B cell (primary cell): ENCODE results near the gene TUBGCP2.

Source experiments
- CTCF ChIP-seq: fragments of 200-600 bp; IDR thresholded peaks from one replicate; pipeline ENCODE4 v1.8.0; 2022; ENCODE audit warnings: antibody characterized with exemption, mild to moderate bottlenecking
- EZH2 ChIP-seq: IDR thresholded peaks from 2 replicates; pipeline ENCODE4 v1.6.1; 2012; ENCODE audit warnings: borderline replicate concordance, low read depth, mild to moderate bottlenecking, moderate library complexity, low read length; ENCODE audit not compliant: insufficient read depth, poor library complexity, severe bottlenecking

DNA sequence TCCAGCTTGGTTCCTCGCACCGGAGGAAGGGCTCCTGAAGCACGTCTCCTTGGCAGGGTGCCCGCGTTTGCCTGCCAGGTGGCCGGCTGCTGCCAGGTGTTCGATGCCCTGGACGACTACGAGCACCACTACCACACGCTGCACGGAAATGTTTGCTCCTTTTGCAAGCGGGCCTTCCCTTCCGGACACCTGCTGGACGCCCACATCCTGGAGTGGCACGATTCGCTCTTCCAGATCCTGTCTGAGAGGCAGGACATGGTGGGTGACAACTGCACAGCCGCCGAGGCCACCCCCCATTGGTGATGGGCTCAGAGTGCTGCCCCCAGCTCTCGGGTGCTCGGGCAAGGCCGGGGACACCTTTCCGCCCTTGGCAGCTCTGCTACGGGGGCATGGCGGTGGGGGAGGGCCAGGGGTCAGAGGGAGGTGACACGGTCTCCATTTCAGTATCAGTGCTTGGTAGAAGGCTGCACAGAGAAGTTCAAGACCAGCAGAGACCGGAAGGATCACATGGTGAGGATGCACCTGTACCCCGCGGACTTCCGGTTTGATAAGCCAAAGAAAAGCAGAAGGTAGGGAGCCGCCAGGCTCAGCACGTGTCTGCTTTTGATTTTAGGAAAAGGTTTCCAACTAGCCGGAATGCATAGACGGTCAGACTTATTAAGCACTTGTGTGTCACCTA lies 1.2 kb upstream of the TUBGCP2 start:
- TF ChIP-seq CTCF, result no peak
- TF ChIP-seq EZH2, result no peak
